A549 (cell line): ENCODE measurements around the gene POP7.

Experiments used
- HOXB13 ChIP-seq: fragments of 250-450 bp; sonication (Bioruptor Pico); IDR thresholded peaks from 2 replicates; pipeline ENCODE4 v1.5.0; 2020; ENCODE audit warnings: low read depth, mild to moderate bottlenecking, moderate library complexity
- POLR2A ChIP-seq: IDR thresholded peaks from 2 replicates; pipeline ENCODE4 v1.6.1; 2012; ENCODE audit warnings: mild to moderate bottlenecking, low read length
- RCOR1 ChIP-seq: fragments of 150-350 bp; IDR thresholded peaks from 2 replicates; pipeline ENCODE4 v1.6.1; 2014; ENCODE audit warnings: antibody characterized with exemption, low read length, low read depth
- SMC3 ChIP-seq: fragments of >200 bp; sonication (Bioruptor Twin); formaldehyde crosslinking; IDR thresholded peaks from 3 replicates; pipeline ENCODE4 v1.6.1; 2018; ENCODE audit warnings: inconsistent platforms
- TF ChIP-seq, protein P1 (sequence below): fragments of 200-600 bp; sonication (generic); IDR thresholded peaks from 2 replicates; pipeline ENCODE4 v1.6.1; 2016; ENCODE audit warnings: antibody characterized with exemption, mild to moderate bottlenecking, moderate library complexity
- TF ChIP-seq, protein P2 (sequence below): IDR thresholded peaks from 2 replicates; pipeline ENCODE4 v1.6.1; 2012
- TF ChIP-seq, protein P3 (sequence below): fragments of >200 bp; sonication (Bioruptor Twin); formaldehyde crosslinking; IDR thresholded peaks from 3 replicates; pipeline ENCODE4 v1.5.1; 2016

DNA sequence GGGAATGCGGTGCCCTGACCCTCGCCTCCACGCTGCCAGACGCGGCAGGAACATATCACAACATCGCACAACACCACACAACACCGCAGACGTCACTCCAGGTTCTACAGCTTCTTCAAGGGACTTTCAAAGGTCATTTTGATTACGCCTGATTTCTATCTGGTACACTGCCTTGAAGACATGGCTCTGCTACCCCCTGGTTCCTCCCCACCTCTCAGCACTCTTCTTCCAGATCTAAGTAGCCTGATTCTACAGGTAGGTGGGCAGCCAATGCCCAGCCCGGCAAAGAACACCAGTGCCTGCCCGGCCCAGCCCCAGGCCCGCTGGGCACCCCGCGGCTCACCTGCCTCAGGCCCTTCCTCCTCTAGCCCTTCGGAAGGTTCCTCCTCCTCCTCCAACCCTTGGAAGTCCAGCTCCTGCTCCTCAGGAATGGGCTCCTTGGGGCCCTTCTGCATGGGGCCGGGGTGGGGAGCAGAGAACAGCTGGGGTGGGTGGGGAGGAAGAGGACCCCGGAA lies 20.2 kb upstream of the POP7 start:
- TF ChIP-seq, protein P1, sequence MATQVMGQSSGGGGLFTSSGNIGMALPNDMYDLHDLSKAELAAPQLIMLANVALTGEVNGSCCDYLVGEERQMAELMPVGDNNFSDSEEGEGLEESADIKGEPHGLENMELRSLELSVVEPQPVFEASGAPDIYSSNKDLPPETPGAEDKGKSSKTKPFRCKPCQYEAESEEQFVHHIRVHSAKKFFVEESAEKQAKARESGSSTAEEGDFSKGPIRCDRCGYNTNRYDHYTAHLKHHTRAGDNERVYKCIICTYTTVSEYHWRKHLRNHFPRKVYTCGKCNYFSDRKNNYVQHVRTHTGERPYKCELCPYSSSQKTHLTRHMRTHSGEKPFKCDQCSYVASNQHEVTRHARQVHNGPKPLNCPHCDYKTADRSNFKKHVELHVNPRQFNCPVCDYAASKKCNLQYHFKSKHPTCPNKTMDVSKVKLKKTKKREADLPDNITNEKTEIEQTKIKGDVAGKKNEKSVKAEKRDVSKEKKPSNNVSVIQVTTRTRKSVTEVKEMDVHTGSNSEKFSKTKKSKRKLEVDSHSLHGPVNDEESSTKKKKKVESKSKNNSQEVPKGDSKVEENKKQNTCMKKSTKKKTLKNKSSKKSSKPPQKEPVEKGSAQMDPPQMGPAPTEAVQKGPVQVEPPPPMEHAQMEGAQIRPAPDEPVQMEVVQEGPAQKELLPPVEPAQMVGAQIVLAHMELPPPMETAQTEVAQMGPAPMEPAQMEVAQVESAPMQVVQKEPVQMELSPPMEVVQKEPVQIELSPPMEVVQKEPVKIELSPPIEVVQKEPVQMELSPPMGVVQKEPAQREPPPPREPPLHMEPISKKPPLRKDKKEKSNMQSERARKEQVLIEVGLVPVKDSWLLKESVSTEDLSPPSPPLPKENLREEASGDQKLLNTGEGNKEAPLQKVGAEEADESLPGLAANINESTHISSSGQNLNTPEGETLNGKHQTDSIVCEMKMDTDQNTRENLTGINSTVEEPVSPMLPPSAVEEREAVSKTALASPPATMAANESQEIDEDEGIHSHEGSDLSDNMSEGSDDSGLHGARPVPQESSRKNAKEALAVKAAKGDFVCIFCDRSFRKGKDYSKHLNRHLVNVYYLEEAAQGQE, result no peak
- TF ChIP-seq, protein P2, sequence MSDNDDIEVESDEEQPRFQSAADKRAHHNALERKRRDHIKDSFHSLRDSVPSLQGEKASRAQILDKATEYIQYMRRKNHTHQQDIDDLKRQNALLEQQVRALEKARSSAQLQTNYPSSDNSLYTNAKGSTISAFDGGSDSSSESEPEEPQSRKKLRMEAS, result no peak
- no peak for TF ChIP-seq RCOR1
- TF ChIP-seq POLR2A, result no peak
- TF ChIP-seq, protein P3, sequence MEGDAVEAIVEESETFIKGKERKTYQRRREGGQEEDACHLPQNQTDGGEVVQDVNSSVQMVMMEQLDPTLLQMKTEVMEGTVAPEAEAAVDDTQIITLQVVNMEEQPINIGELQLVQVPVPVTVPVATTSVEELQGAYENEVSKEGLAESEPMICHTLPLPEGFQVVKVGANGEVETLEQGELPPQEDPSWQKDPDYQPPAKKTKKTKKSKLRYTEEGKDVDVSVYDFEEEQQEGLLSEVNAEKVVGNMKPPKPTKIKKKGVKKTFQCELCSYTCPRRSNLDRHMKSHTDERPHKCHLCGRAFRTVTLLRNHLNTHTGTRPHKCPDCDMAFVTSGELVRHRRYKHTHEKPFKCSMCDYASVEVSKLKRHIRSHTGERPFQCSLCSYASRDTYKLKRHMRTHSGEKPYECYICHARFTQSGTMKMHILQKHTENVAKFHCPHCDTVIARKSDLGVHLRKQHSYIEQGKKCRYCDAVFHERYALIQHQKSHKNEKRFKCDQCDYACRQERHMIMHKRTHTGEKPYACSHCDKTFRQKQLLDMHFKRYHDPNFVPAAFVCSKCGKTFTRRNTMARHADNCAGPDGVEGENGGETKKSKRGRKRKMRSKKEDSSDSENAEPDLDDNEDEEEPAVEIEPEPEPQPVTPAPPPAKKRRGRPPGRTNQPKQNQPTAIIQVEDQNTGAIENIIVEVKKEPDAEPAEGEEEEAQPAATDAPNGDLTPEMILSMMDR, result no peak
- TF ChIP-seq SMC3, result no peak
- no peak for TF ChIP-seq HOXB13
